Lower lobe of right lung (tissue), 2 donors: ENCODE data around the gene CHST13. TPM values are rescaled to one million over a fixed set of nuclear protein-coding genes. Genes with fewer than 3 reads are reported as not detected.

ENCODE experiments used
- ATAC-seq, 2 donors: fragments of 200-7000 bp; cut with Tn5 transposase; one replicate each; pipeline ENCODE4 v1.9.1; 2020 to 2022; ENCODE audit warnings: mild to moderate bottlenecking in 2 of 2, moderate library complexity in 2 of 2
- DNase-seq: peaks from one replicate; pipeline ENCODE4 v3.0.0-alpha.2; 2020
- H3K27ac ChIP-seq: fragments of 200-600 bp; one replicate; pipeline ENCODE4 v1.8.0; 2022
- H3K27me3 ChIP-seq: fragments of 200-600 bp; one replicate; pipeline ENCODE4 v1.8.0; 2022; ENCODE audit warnings: low read depth
- H3K36me3 ChIP-seq: fragments of 200-600 bp; one replicate; pipeline ENCODE4 v1.8.0; 2022; ENCODE audit warnings: mild to moderate bottlenecking
- H3K4me1 ChIP-seq: fragments of 200-600 bp; one replicate; pipeline ENCODE4 v1.8.0; 2022
- H3K4me3 ChIP-seq: fragments of 200-600 bp; one replicate; pipeline ENCODE4 v1.8.0; 2022; ENCODE audit warnings: mild to moderate bottlenecking
- H3K9me3 ChIP-seq: fragments of 200-600 bp; one replicate; pipeline ENCODE4 v1.8.0; 2022
- intact Hi-C: fragments of 100-400 bp; cut with DNase I; formaldehyde crosslinking; loops from one replicate; pipeline ENCODE4 v1.11.0; 2022
- total RNA-seq: library from RNA; stranded (reverse); fragmentation: NEBNext Ultra II Directional; extraction: Animal tissue kit (Norgen Biotek cat#: 25700); gene quantifications from one replicate; pipeline ENCODE4 v1.2.1, GENCODE V29; 2021
- TF ChIP-seq, protein P1 (sequence below): fragments of 200-600 bp; IDR thresholded peaks from one replicate; pipeline ENCODE4 v1.8.0; 2022; ENCODE audit warnings: antibody characterized with exemption, mild to moderate bottlenecking
- donor health status: DM: no; HTN: yes; CAD: no; lungs with severe emphysema.

The CHST13 gene
- total RNA-seq, 1 donor from 2014 or later: 1.5 TPM

DNA sequence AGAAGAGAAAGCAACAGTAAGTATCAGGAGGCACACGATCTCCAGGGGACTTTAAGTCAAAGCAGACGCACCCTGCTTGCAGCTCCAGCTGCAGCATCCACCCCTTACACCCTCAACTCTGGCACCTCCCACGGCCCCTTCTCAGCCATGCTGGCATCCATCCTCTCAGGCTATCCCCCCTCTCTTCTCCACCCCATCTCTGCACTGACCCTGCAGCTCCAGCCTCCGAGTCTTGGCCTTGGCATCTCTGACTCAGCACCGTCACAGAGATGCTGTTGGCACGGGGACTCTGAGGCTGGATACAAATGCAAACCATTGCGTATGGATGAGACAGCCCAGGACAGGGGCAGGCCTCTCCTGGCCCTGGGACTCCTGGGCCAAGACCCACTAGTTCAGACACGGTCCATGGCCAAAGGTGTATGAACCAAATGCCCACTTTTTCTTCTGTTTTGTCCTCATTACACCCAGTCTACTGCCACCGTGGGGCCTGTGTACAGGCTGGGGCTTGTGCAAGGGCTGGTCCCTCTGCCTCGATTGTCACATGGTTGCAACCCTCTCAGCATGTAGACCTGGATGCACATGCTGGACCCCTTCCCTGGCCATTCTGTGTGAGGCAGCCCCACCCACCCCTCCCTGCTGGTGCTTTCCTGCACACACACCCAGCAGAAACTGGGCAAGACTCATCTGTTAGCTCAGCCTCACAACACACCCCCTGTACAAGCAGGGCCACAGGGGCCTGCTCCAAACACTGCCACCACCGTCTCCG, 29.6 kb upstream of the CHST13 start:
- DNase-seq (no peak), ATAC-seq (no peak)
- Histone ChIP-seq H3K27me3 (no peaks in the 10 kb centered on the region), H3K4me1 (no peaks in the 10 kb centered on the region), H3K27ac (no peak overlapping the region), H3K36me3 (no peaks in the 10 kb centered on the region), H3K9me3 (no peaks in the 10 kb centered on the region), H3K4me3 (no peak overlapping the region)
- intact Hi-C loops: no loop called here
- TF ChIP-seq, protein P1, sequence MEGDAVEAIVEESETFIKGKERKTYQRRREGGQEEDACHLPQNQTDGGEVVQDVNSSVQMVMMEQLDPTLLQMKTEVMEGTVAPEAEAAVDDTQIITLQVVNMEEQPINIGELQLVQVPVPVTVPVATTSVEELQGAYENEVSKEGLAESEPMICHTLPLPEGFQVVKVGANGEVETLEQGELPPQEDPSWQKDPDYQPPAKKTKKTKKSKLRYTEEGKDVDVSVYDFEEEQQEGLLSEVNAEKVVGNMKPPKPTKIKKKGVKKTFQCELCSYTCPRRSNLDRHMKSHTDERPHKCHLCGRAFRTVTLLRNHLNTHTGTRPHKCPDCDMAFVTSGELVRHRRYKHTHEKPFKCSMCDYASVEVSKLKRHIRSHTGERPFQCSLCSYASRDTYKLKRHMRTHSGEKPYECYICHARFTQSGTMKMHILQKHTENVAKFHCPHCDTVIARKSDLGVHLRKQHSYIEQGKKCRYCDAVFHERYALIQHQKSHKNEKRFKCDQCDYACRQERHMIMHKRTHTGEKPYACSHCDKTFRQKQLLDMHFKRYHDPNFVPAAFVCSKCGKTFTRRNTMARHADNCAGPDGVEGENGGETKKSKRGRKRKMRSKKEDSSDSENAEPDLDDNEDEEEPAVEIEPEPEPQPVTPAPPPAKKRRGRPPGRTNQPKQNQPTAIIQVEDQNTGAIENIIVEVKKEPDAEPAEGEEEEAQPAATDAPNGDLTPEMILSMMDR: no peak

DNA sequence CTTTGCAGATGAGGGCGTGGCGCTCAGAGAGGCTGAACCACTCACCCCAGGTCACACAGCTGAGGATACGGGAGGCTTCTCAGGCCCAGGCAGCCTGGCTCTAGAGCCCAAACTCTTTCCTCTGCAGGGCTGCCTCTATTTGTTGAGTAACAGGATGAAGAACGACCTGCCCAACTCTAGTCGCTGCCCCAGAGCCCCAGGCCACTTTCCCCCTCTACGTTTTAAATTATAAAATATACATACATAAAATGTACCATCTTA, 29.1 kb upstream of the CHST13 start:
- H3K27me3 ChIP-seq: no peaks in the 10 kb centered on the region
- no peaks in the 10 kb centered on the region for H3K36me3 ChIP-seq
- intact Hi-C loops: no loop called here
- peak; percentile 30 for DNase-seq
- TF ChIP-seq, protein P1: no peak
- H3K4me1 ChIP-seq: no peaks in the 10 kb centered on the region
- ATAC-seq: no peak
- no peaks in the 10 kb centered on the region for H3K9me3 ChIP-seq
- no peak overlapping the region for H3K27ac ChIP-seq
- H3K4me3 ChIP-seq: no peak overlapping the region

DNA sequence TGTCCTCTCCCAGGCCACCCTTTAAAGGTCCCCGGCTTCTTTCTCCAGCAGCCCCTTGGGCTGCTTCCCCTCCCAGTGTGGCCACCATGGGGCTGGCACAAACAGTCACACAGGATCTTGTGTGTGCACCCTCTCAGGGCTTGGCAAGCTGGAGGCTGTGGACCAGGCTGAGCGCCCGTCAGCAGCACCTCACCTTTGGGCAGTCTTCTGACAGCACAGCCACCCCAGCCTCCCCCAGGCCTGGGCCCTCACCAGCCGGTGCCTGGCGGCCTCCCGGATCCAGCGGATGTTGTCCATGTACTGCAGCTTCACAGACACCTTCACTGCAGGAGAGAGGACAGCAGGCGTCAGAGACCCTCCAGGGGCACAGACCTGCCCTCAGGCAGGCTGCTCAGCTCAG, 28.2 kb upstream of the CHST13 start:
- H3K4me3 ChIP-seq: no peak overlapping the region
- ATAC-seq: no peak
- no peaks in the 10 kb centered on the region for H3K27me3 ChIP-seq
- H3K9me3 ChIP-seq: no peaks in the 10 kb centered on the region
- no peak for DNase-seq
- no peaks in the 10 kb centered on the region for H3K4me1 ChIP-seq
- H3K36me3 ChIP-seq: no peaks in the 10 kb centered on the region
- TF ChIP-seq, protein P1: no peak
- intact Hi-C loops: no loop called here
- H3K27ac ChIP-seq: no peak overlapping the region

DNA sequence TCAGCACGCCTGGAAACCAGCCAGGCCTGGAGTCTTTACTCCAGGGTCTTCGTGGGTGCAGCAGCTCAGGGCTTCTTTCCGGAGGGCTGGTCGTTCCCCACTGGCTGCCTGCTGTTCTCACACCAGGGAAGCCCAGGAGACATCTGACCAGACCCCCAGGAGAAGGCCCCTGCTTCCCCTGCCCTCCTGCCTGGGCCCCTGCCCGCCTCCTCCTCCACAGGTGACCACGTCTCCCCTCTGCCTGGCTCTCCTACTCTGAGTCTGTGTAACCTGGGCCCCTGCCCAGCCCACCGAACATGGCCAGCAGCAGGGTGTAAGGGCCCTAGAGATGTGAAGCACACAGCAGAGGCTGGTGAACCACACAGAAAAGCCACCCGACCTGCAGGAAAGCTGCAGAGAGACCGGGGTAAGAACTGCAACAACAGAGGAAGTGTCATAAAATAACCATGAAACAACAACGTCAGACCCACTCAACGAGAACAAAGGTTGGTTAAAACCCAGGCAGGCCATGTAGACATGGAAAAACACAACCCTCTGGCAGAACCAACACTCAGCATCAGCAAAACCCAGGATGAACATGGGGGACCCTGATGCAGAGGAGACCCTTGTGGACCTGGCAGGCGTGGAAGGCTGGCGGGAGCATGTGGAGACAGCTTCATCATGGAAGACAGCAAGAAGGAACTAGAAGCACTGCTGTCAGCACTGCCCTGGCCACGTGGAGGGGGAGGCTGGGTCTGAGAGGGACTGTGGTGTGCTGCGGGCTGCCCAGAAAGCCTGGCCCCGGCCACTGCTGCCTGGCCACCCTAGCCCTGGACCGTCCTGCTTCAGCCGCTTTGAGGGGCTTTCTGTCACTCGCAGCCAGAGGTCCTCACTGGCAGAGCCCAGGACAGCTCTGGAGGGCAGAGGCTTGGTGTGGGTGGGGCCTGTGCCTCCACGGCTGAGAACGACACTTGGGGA, 26.8 kb upstream of the CHST13 start:
- H3K36me3 ChIP-seq: no peaks in the 10 kb centered on the region
- intact Hi-C loops: no loop called here
- no peak overlapping the region for H3K4me3 ChIP-seq
- H3K4me1 ChIP-seq: no peaks in the 10 kb centered on the region
- H3K27ac ChIP-seq: no peak overlapping the region
- no peaks in the 10 kb centered on the region for H3K9me3 ChIP-seq
- ATAC-seq (no peak), DNase-seq (no peak)
- H3K27me3 ChIP-seq: no peaks in the 10 kb centered on the region
- TF ChIP-seq, protein P1: no peak

DNA sequence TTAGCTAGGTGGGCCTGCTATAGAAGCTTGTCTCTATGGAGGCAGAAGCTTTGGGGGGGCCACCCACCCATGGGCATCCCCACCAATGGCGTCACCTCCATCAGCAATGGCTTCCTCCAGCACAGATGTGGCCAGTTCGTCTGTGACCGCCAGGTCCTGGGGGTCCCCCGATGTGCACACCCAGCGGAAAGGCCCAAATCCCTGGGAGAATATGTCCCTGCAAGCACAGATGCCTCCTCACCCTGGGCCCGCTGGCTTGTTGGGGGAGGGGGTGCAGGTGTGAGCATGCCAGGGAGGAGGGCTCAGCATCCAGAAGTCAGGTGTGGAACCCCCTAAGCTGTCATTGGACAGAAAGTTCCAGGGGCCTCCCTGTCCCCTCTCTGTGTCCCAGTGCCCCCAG, 26.0 kb upstream of the CHST13 start:
- intact Hi-C loops: no loop called here
- TF ChIP-seq, protein P1: no peak
- Histone ChIP-seq H3K4me1 (no peaks in the 10 kb centered on the region), H3K27ac (no peak overlapping the region), H3K27me3 (no peaks in the 10 kb centered on the region), H3K4me3 (no peak overlapping the region), H3K36me3 (no peaks in the 10 kb centered on the region), H3K9me3 (no peaks in the 10 kb centered on the region)
- DNase-seq (no peak), ATAC-seq (no peak)
